GM12878 (cell line): Measurements from ENCODE around the gene SMIM10L1. TPM values are rescaled to one million over a fixed set of nuclear protein-coding genes. Genes with fewer than 3 reads are reported as not detected.

ENCODE experiments used
- CEBPB ChIP-seq, 2 experiments: fragments of 150-350 bp in 1 of 2; IDR thresholded peaks; 2 replicates each; pipeline ENCODE4 v1.6.1; 2012 to 2014; ENCODE audit warnings: low read depth in 2 of 2, low read length in 2 of 2, borderline replicate concordance in 1 of 2, inconsistent platforms in 1 of 2
- CREB1 ChIP-seq: IDR thresholded peaks from 2 replicates; pipeline ENCODE4 v1.6.1; 2012; ENCODE audit warnings: low read depth, mild to moderate bottlenecking, inconsistent platforms
- EGR1 ChIP-seq, 2 experiments: IDR thresholded peaks; 1 replicate in 1 of 2; 2 replicates in 1 of 2; pipeline ENCODE4 v1.6.1; 2011 to 2012; ENCODE audit warnings: low read depth in 2 of 2, low read length in 2 of 2, borderline replicate concordance in 1 of 2, mild to moderate bottlenecking in 1 of 2, moderate library complexity in 1 of 2
- NFXL1 ChIP-seq: fragments of 450-650 bp; IDR thresholded peaks from 2 replicates; pipeline ENCODE4 v1.6.1; 2017; ENCODE audit warnings: antibody characterized with exemption, mild to moderate bottlenecking, borderline replicate concordance
- SMC3 ChIP-seq: IDR thresholded peaks from 2 replicates; pipeline ENCODE4 v1.6.1; 2011; ENCODE audit warnings: low read length, improper control_type of control experiment, borderline replicate concordance
- polyA plus RNA-seq, 11 experiments: library from polyadenylated mRNA; depleted of rRNA in 4 of 11; unstranded in 6 of 11; stranded (reverse) in 5 of 11; fragments of >200 nt; fragmentation: Nextera tagmentation in 4 of 11; fragmentation: Illumina TruSeq in 1 of 11; extraction: Ambion mirVana in 4 of 11; extraction: Trizol in 1 of 11; gene quantifications; 1 replicate in 1 of 11; 2 replicates in 10 of 11; pipeline versions ENCODE4 v1.2.1 to v1.2.3, GENCODE V29; 2011 to 2016; ENCODE audit warnings: inconsistent platforms in 2 of 11, missing spikeins in 2 of 11, low read depth in 1 of 11
- total RNA-seq, 4 experiments: library from RNA; depleted of rRNA in 3 of 4; stranded (reverse); fragments of >200 nt in 3 of 4; fragmentation: Illumina TruSeq in 1 of 4; extraction: Trizol in 1 of 4; gene quantifications; 2 replicates each; pipeline versions ENCODE4 v1.2.1 to v1.2.3, GENCODE V29; 2013 to 2021
- TF ChIP-seq, protein P1 (sequence below), 3 experiments: IDR thresholded peaks in 2 of 3; conservative IDR thresholded peaks in 1 of 3; 2 replicates each; pipeline ENCODE4 v1.5.1; 2011; ENCODE audit warnings: low read depth in 3 of 3, low read length in 3 of 3, mild to moderate bottlenecking in 3 of 3, control low read depth in 2 of 3, moderate library complexity in 2 of 3, inconsistent platforms in 1 of 3, mixed read lengths in 1 of 3; ENCODE audit not compliant: control insufficient read depth in 2 of 3, insufficient read depth in 1 of 3; ENCODE audit errors: extremely low read depth in 1 of 3
- TF ChIP-seq, protein P2 (sequence below): fragments of 450-650 bp; formaldehyde crosslinking; IDR thresholded peaks from 2 replicates; pipeline ENCODE4 v1.4.0; 2020; ENCODE audit warnings: mild to moderate bottlenecking, moderate library complexity
- TF ChIP-seq, protein P3 (sequence below): IDR thresholded peaks from 2 replicates; pipeline ENCODE4 v1.6.1; 2011; ENCODE audit warnings: mild to moderate bottlenecking, low read depth, low read length, moderate library complexity; ENCODE audit not compliant: insufficient replicate concordance

The SMIM10L1 gene
- total and polyA plus RNA-seq, 10 of the 15 experiments (the other 5 are each of a cell fraction or from before 2014, with no cell fraction given): 3.3 to 10.5 (median 7.6) TPM

DNA sequence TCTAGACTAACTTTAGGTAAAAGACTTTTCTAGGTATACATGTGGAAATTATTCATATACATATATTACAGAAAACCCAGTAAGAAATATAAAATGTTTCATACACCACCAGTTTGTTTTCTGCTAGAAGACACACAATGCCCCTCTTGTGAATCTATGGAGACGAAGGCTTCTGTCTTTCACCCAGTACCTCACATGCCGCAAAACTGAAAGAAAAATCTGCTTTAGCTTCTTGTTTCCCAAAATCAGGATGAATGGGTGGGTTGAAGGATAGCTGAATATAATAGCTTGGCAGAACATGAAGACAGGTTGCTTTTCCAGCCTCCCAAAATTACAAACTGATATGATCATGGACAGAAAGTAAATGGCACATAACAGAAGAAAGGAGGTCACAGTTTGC lies 37.8 kb upstream of the SMIM10L1 start (continued):
- TF ChIP-seq, protein P1, sequence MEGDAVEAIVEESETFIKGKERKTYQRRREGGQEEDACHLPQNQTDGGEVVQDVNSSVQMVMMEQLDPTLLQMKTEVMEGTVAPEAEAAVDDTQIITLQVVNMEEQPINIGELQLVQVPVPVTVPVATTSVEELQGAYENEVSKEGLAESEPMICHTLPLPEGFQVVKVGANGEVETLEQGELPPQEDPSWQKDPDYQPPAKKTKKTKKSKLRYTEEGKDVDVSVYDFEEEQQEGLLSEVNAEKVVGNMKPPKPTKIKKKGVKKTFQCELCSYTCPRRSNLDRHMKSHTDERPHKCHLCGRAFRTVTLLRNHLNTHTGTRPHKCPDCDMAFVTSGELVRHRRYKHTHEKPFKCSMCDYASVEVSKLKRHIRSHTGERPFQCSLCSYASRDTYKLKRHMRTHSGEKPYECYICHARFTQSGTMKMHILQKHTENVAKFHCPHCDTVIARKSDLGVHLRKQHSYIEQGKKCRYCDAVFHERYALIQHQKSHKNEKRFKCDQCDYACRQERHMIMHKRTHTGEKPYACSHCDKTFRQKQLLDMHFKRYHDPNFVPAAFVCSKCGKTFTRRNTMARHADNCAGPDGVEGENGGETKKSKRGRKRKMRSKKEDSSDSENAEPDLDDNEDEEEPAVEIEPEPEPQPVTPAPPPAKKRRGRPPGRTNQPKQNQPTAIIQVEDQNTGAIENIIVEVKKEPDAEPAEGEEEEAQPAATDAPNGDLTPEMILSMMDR (IDR thresholded peaks at IDR 0.05 in 2 of 3, conservative IDR thresholded peaks at IDR 0.05 in 1 of 3; ENCODE audit: control insufficient read depth in 2 of 3, extremely low read depth in 1 of 3, insufficient read depth in 1 of 3, low read depth in 3 of 3, low read length in 3 of 3): no peak
- TF ChIP-seq CREB1: no peak
- TF ChIP-seq, protein P2, sequence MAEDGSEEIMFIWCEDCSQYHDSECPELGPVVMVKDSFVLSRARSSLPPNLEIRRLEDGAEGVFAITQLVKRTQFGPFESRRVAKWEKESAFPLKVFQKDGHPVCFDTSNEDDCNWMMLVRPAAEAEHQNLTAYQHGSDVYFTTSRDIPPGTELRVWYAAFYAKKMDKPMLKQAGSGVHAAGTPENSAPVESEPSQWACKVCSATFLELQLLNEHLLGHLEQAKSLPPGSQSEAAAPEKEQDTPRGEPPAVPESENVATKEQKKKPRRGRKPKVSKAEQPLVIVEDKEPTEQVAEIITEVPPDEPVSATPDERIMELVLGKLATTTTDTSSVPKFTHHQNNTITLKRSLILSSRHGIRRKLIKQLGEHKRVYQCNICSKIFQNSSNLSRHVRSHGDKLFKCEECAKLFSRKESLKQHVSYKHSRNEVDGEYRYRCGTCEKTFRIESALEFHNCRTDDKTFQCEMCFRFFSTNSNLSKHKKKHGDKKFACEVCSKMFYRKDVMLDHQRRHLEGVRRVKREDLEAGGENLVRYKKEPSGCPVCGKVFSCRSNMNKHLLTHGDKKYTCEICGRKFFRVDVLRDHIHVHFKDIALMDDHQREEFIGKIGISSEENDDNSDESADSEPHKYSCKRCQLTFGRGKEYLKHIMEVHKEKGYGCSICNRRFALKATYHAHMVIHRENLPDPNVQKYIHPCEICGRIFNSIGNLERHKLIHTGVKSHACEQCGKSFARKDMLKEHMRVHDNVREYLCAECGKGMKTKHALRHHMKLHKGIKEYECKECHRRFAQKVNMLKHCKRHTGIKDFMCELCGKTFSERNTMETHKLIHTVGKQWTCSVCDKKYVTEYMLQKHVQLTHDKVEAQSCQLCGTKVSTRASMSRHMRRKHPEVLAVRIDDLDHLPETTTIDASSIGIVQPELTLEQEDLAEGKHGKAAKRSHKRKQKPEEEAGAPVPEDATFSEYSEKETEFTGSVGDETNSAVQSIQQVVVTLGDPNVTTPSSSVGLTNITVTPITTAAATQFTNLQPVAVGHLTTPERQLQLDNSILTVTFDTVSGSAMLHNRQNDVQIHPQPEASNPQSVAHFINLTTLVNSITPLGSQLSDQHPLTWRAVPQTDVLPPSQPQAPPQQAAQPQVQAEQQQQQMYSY: no peak
- TF ChIP-seq SMC3: no peak
- no peak for TF ChIP-seq CEBPB (IDR thresholded peaks at IDR 0.05; ENCODE audit: borderline replicate concordance in 1 of 2, low read depth in 2 of 2, low read length in 2 of 2)
- TF ChIP-seq, protein P3, sequence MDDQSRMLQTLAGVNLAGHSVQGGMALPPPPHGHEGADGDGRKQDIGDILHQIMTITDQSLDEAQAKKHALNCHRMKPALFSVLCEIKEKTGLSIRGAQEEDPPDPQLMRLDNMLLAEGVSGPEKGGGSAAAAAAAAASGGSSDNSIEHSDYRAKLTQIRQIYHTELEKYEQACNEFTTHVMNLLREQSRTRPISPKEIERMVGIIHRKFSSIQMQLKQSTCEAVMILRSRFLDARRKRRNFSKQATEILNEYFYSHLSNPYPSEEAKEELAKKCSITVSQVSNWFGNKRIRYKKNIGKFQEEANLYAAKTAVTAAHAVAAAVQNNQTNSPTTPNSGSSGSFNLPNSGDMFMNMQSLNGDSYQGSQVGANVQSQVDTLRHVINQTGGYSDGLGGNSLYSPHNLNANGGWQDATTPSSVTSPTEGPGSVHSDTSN: no peak
- no peak for TF ChIP-seq EGR1 (IDR thresholded peaks at IDR 0.05; ENCODE audit: borderline replicate concordance in 1 of 2, low read depth in 2 of 2, low read length in 2 of 2)
- no peak for TF ChIP-seq NFXL1
- TF ChIP-seq, all 136 proteins: peak for 0
